ENCODE results near the gene C5.

DNA sequence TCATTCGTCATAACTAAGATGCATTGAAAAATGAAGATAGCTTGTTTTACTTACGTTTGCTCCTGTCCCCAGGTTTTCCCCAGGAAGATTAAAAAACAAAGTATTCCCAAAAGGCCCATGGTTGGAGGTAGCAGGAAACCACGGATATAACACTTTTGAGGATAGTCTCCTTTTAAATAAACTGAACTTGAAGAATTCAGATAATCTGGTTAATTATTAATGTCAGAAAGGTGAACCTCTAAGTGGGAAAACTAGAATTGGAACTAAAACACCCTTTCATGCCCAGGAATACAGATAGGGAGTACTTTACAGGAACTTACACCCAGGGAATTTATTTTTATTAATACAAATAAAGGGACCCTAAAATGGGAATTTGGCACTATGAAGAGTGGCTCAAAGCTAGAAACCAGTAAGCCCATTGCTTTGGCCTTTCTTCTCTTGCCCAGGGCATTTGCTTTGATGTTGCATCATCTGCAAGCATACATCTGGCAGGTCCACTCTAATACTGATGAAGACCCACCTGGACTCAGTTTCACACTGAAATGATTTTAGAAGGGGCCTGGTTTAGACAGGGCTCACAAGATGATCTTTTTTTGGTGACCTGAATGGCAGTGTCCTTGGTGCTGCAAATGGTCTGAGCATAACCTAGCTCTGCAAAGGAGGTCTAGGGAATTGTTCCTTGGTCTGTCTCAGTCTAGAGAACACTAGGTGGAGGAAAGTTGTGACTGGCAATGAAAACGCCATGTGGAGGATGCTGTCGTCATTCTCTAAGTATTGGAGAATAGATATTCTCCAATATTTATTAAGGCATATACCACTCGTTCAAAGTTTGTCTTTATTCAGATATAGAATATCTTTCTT, at the start of gene C5:
- TF ChIP-seq CTCF (IDR thresholded peaks at IDR 0.05 in 2 of 3, conservative IDR thresholded peaks at IDR 0.05 in 1 of 3; ENCODE audit: borderline replicate concordance in 1 of 3, insufficient read depth in 1 of 3, low read depth in 2 of 3, low read length in 2 of 3): no peak
- TF ChIP-seq ELF1 (IDR thresholded peaks at IDR 0.05; ENCODE audit: borderline replicate concordance, low read depth): no peak
- TF ChIP-seq EZH2 (IDR thresholded peaks at IDR 0.05): no peak
- TF ChIP-seq POLR2AphosphoS5 (IDR thresholded peaks at IDR 0.05; ENCODE audit: low read depth, low read length): no peak
- TF ChIP-seq, protein P1, sequence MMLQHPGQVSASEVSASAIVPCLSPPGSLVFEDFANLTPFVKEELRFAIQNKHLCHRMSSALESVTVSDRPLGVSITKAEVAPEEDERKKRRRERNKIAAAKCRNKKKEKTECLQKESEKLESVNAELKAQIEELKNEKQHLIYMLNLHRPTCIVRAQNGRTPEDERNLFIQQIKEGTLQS (IDR thresholded peaks at IDR 0.05): no peak
- no peak for TF ChIP-seq POLR2A (IDR thresholded peaks at IDR 0.05; ENCODE audit: borderline replicate concordance, extremely low read depth, insufficient read depth, insufficient read length)
- TF ChIP-seq, protein P2, sequence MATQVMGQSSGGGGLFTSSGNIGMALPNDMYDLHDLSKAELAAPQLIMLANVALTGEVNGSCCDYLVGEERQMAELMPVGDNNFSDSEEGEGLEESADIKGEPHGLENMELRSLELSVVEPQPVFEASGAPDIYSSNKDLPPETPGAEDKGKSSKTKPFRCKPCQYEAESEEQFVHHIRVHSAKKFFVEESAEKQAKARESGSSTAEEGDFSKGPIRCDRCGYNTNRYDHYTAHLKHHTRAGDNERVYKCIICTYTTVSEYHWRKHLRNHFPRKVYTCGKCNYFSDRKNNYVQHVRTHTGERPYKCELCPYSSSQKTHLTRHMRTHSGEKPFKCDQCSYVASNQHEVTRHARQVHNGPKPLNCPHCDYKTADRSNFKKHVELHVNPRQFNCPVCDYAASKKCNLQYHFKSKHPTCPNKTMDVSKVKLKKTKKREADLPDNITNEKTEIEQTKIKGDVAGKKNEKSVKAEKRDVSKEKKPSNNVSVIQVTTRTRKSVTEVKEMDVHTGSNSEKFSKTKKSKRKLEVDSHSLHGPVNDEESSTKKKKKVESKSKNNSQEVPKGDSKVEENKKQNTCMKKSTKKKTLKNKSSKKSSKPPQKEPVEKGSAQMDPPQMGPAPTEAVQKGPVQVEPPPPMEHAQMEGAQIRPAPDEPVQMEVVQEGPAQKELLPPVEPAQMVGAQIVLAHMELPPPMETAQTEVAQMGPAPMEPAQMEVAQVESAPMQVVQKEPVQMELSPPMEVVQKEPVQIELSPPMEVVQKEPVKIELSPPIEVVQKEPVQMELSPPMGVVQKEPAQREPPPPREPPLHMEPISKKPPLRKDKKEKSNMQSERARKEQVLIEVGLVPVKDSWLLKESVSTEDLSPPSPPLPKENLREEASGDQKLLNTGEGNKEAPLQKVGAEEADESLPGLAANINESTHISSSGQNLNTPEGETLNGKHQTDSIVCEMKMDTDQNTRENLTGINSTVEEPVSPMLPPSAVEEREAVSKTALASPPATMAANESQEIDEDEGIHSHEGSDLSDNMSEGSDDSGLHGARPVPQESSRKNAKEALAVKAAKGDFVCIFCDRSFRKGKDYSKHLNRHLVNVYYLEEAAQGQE (IDR thresholded peaks at IDR 0.05; ENCODE audit: low read depth): no peak
- no peak for TF ChIP-seq ZFX (IDR thresholded peaks at IDR 0.05)
- no peak for TF ChIP-seq MAX (IDR thresholded peaks at IDR 0.05)
- TF ChIP-seq EGR1 (IDR thresholded peaks at IDR 0.05; ENCODE audit: low read depth): no peak
- TF ChIP-seq SP1 (IDR thresholded peaks at IDR 0.05; ENCODE audit: low read depth): no peak
- no peak for TF ChIP-seq YY1 (IDR thresholded peaks at IDR 0.05; ENCODE audit: extremely low read depth, insufficient replicate concordance, low read depth, low read length)

Data from HCT116 (cell line).